Spleen (tissue), 7 donors: Measurements from ENCODE around the gene ATP10A.

Experiments
- POLR2A ChIP-seq, 3 donors: fragments of 450-650 bp; IDR thresholded peaks; one replicate each; pipeline ENCODE4 v1.5.1; 2017; ENCODE audit warnings: antibody characterized with exemption in 3 of 3, mild to moderate bottlenecking in 1 of 3
- POLR2AphosphoS5 ChIP-seq, 3 donors: sonication (generic); formaldehyde crosslinking; IDR thresholded peaks; one replicate each; pipeline ENCODE4 v1.5.1; 2017; ENCODE audit warnings: antibody characterized with exemption in 3 of 3
- TF ChIP-seq, protein P1 (sequence below), 11 experiments: fragments of 200-600 bp in 7 of 11; fragments of 450-650 bp in 4 of 11; sonication (generic) in 4 of 11; IDR thresholded peaks in 8 of 11; conservative IDR thresholded peaks in 3 of 11; 1 replicate in 7 of 11; 2 replicates in 4 of 11; pipeline versions ENCODE4 v1.4.0 to v1.8.0; 2016 to 2021; ENCODE audit warnings: antibody characterized with exemption in 11 of 11, inconsistent platforms in 4 of 11, mild to moderate bottlenecking in 1 of 11
- donor health status: DM: no; HTN: no; CAD: no; lungs with moderate emphysema.
- donor health status: DM: no; HTN: no; CAD: no.
- donor health status: DM: no; HTN: no; CAD: no.

DNA sequence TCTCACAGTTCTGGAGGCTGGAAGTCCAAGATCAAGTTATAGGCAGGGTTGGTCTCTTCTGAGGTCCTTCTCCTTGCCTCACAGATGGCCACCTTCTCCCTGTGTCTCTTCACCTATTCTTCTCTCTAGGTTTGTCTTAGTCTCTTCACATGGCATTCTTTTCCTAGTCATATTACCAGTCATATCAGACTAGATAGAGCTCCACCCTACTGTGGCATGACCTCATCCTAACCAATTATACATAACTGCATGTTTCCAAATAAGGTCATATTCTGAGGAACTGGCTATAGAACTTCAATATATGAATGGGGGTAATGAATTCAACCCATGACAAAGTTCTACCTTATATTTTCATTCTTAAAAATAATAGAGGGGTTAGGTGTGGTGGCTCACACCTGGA, 227.9 kb downstream of the ATP10A start:
- TF ChIP-seq, protein P1, sequence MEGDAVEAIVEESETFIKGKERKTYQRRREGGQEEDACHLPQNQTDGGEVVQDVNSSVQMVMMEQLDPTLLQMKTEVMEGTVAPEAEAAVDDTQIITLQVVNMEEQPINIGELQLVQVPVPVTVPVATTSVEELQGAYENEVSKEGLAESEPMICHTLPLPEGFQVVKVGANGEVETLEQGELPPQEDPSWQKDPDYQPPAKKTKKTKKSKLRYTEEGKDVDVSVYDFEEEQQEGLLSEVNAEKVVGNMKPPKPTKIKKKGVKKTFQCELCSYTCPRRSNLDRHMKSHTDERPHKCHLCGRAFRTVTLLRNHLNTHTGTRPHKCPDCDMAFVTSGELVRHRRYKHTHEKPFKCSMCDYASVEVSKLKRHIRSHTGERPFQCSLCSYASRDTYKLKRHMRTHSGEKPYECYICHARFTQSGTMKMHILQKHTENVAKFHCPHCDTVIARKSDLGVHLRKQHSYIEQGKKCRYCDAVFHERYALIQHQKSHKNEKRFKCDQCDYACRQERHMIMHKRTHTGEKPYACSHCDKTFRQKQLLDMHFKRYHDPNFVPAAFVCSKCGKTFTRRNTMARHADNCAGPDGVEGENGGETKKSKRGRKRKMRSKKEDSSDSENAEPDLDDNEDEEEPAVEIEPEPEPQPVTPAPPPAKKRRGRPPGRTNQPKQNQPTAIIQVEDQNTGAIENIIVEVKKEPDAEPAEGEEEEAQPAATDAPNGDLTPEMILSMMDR (IDR thresholded peaks at IDR 0.05 in 8 of 11, conservative IDR thresholded peaks at IDR 0.05 in 3 of 11), result no peak
- TF ChIP-seq POLR2A (IDR thresholded peaks at IDR 0.05), result no peak
- TF ChIP-seq POLR2AphosphoS5 (IDR thresholded peaks at IDR 0.05), result no peak
